HCT116 (cell line): ENCODE data around the gene NKX6-2. TPM values are rescaled to one million over a fixed set of nuclear protein-coding genes. Genes with fewer than 3 reads are reported as not detected.

ENCODE experiments used
- ATAC-seq: fragments of 200-7000 bp; cut with Tn5 transposase; 2 replicates; pipeline ENCODE4 v1.9.1; 2020; ENCODE audit warnings: mild to moderate bottlenecking, moderate library complexity
- BruUV-seq: library from RNA; stranded (reverse); fragments of 400-500 nt; replicated peaks from 2 replicates; lab custom pipeline; 2021; lab: Mats Ljungman, UMichigan
- CTCF ChIA-PET: fragments of 300-600 bp; sonication (Branson Sonifier 250); formaldehyde crosslinking; loops from one replicate; lab custom pipeline; 2021; ENCODE audit warnings: antibody characterized with exemption; lab: Charles Lee
- POLR2A ChIA-PET: fragments of 300-600, 350-600 bp; sonication (Branson Sonifier 250); formaldehyde crosslinking; loops from one replicate; lab custom pipeline; 2021; ENCODE audit warnings: antibody characterized with exemption; lab: Charles Lee
- RAD21 ChIA-PET, 2 experiments: fragments of 300-600 bp; sonication (Branson Sonifier 250); formaldehyde crosslinking; loops; one replicate each; lab custom pipeline; 2023; ENCODE audit warnings: low total read pairs in 2 of 2; ENCODE audit not compliant: uncharacterized antibody in 2 of 2, unreplicated experiment in 2 of 2, low non-redundant PET in 1 of 2; lab: Charles Lee
- DNase-seq: peaks from one replicate; pipeline ENCODE4 v3.0.0-alpha.2; 2010; ENCODE audit warnings: low read depth, low spot score
- H2AFZ ChIP-seq: fragments of 200-600 bp; shearing (Covaris generic), sonication (generic); 2 replicates; pipeline ENCODE4 v1.6.1; 2017; ENCODE audit warnings: low read depth, mixed run types, mixed read lengths, antibody characterized with exemption, low read length; ENCODE audit not compliant: poor library complexity, severe bottlenecking
- H3K27ac ChIP-seq: 2 replicates; pipeline ENCODE4 v1.5.1; 2012; ENCODE audit warnings: low read depth, low read length
- H3K27me3 ChIP-seq: fragments of 200-600 bp; sonication (generic); 2 replicates; pipeline ENCODE4 v1.6.1; 2016; ENCODE audit warnings: mixed run types, low read length, mixed read lengths; ENCODE audit not compliant: insufficient read depth
- H3K36me3 ChIP-seq, 2 experiments: fragments of 200-500 bp in 1 of 2; fragments of 200-600 bp in 1 of 2; sonication (Bioruptor generic) in 1 of 2; sonication (generic) in 1 of 2; 2 replicates each; pipeline versions ENCODE4 v1.5.1 to v1.6.1; 2014 to 2016; ENCODE audit warnings: low read length in 2 of 2, inconsistent platforms in 1 of 2, mixed read lengths in 1 of 2, mixed run types in 1 of 2; ENCODE audit not compliant: insufficient read depth in 2 of 2, control insufficient read depth in 1 of 2
- H3K4me1 ChIP-seq, 2 experiments: fragments of 200-600 bp in 1 of 2; sonication (generic) in 1 of 2; 2 replicates each; pipeline versions ENCODE4 v1.5.1 to v1.6.1; 2012 to 2017; ENCODE audit warnings: low read length in 2 of 2, inconsistent platforms in 1 of 2, mild to moderate bottlenecking in 1 of 2, mixed read lengths in 1 of 2, mixed run types in 1 of 2, moderate library complexity in 1 of 2; ENCODE audit not compliant: insufficient read depth in 2 of 2, control insufficient read depth in 1 of 2
- H3K4me2 ChIP-seq: fragments of 200-600 bp; sonication (generic); 2 replicates; pipeline ENCODE4 v1.6.1; 2017; ENCODE audit warnings: mixed run types, low read length, mixed read lengths
- H3K4me3 ChIP-seq, 2 experiments: fragments of 200-600 bp in 1 of 2; sonication (generic) in 1 of 2; replicated peaks in 1 of 2; 2 replicates each; pipeline ENCODE4 v1.5.1; 2011 to 2016; ENCODE audit warnings: low read length in 2 of 2, control low read depth in 1 of 2, low read depth in 1 of 2, mild to moderate bottlenecking in 1 of 2, mixed read lengths in 1 of 2, mixed run types in 1 of 2
- H3K79me2 ChIP-seq: fragments of 200-600 bp; sonication (generic); 2 replicates; pipeline ENCODE4 v1.6.1; 2017; ENCODE audit warnings: mild to moderate bottlenecking, mixed run types, low read length, moderate library complexity, mixed read lengths; ENCODE audit not compliant: insufficient read depth
- H3K9ac ChIP-seq: fragments of 200-600 bp; sonication (generic); 2 replicates; pipeline ENCODE4 v1.6.1; 2016; ENCODE audit warnings: low read length, mixed read lengths
- H3K9me2 ChIP-seq: fragments of 200-600 bp; sonication (generic), shearing (Covaris generic); 2 replicates; pipeline ENCODE4 v1.6.1; 2017; ENCODE audit warnings: mixed run types, mild to moderate bottlenecking, moderate library complexity; ENCODE audit not compliant: insufficient read depth
- H3K9me3 ChIP-seq, 2 experiments: fragments of 200-500 bp in 1 of 2; fragments of 200-600 bp in 1 of 2; sonication (Bioruptor generic) in 1 of 2; sonication (generic) in 1 of 2; 2 replicates each; pipeline ENCODE4 v1.6.1; 2014 to 2017; ENCODE audit warnings: low read length in 2 of 2, mixed read lengths in 2 of 2, inconsistent platforms in 1 of 2, low read depth in 1 of 2, mild to moderate bottlenecking in 1 of 2, mixed run types in 1 of 2, moderate library complexity in 1 of 2; ENCODE audit not compliant: control insufficient read depth in 1 of 2, insufficient read depth in 1 of 2
- H4K20me1 ChIP-seq: fragments of 200-600 bp; sonication (generic), shearing (Covaris generic); 2 replicates; pipeline ENCODE4 v1.6.1; 2017; ENCODE audit warnings: mixed run types, mild to moderate bottlenecking, moderate library complexity; ENCODE audit not compliant: insufficient read depth
- ATF3 ChIP-seq: IDR thresholded peaks from 2 replicates; pipeline ENCODE4 v1.6.1; 2012
- CEBPB ChIP-seq: IDR thresholded peaks from 2 replicates; pipeline ENCODE4 v1.6.1; 2012; ENCODE audit warnings: low read depth
- SIN3A ChIP-seq: IDR thresholded peaks from 2 replicates; pipeline ENCODE4 v1.6.1; 2012; ENCODE audit warnings: low read depth
- ZNF274 ChIP-seq: fragments of 200-500 bp; sonication (Bioruptor generic); IDR thresholded peaks from 2 replicates; pipeline ENCODE4 v1.6.1; 2014; ENCODE audit warnings: mild to moderate bottlenecking, low read depth, low read length, inconsistent platforms
- intact Hi-C: fragments of 100-400 bp; cut with micrococcal nuclease; formaldehyde crosslinking; loops from 2 replicates; pipeline ENCODE4 v1.10.0; 2022
- total RNA-seq: library from RNA; stranded (reverse); gene quantifications from one replicate; pipeline ENCODE4 v1.2.1, GENCODE V29; 2021; ENCODE audit not compliant: unreplicated experiment
- TF ChIP-seq, protein P1 (sequence below), 3 experiments: fragments of 200-600 bp in 1 of 3; sonication (generic) in 1 of 3; IDR thresholded peaks in 2 of 3; conservative IDR thresholded peaks in 1 of 3; 2 replicates each; pipeline ENCODE4 v1.5.1; 2012 to 2017; ENCODE audit warnings: low read depth in 2 of 3, low read length in 2 of 3, antibody characterized with exemption in 1 of 3, borderline replicate concordance in 1 of 3, control low read depth in 1 of 3, mild to moderate bottlenecking in 1 of 3, mixed read lengths in 1 of 3, mixed run types in 1 of 3, moderate library complexity in 1 of 3; ENCODE audit not compliant: insufficient read depth in 1 of 3

Gene NKX6-2
- total RNA-seq, 1 experiment from 2014 or later: not detected

DNA sequence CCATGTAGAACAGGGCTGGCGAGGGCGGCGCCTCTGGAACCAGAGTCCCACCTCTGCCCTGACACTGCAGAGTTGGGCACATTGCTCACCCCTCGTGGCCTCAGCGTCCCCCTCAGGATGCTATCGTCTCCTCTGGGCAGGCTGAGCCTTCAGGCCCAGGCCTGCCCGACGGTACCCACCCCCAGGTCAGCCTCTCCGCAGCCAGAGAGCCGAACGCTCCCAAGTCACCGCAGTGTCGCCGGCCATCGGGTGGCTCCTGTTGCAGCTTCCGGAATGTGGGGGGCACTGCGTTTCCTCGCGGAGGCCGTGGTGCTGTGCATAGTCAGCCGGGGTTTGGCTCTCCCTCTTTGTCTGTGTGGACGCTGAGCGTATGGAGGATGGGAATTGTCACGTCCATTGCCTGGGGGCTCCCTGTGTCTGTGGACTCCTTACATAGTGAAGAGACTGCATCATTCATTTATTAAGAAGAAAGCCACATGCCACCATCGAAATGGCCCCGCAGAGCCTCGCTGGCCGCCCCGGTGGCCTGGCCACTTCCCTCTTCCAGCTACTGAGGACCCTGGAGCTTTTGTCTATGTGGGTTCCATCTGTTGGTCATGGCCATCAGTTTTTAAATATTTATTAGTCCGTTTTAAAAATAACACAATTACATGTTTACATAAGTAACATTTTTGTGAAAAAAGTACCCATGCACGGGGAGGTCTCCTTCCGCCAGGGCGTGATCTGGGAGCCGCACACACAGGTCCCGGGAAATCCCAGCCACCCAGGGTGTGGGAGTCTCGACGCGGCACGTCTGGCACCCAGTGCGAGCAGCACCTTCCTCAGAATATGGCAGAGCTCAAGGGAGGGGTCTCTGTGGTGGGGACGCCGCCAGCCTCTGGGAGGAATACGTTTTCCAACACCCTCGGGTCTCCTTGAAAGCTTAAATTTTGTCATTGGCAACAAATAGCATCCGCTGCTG lies 15.6 kb downstream of the NKX6-2 start:
- Histone ChIP-seq H2AFZ (no peak overlapping the region), H3K4me2 (no peak overlapping the region), H3K4me3 (no peak overlapping the region), H3K9me3 (no peaks in the 10 kb centered on the region), H3K4me1 (0 out of 4 replicates have a peak, but pooled peaks cover 0 to 2% of the 10 kb centered on the region in 2 experiments), H3K36me3 (no peaks in the 10 kb centered on the region), H3K27ac (no peak overlapping the region), H3K27me3 (no peaks in the 10 kb centered on the region), H3K9me2 (no peaks in the 10 kb centered on the region), H4K20me1 (no peaks in the 10 kb centered on the region), H3K79me2 (no peaks in the 10 kb centered on the region)
- BruUV-seq: no TSS peak
- RAD21 ChIA-PET: no interaction called here
- ATAC-seq: no peak
- TF ChIP-seq CEBPB (no peak), ZNF274 (no peak), SIN3A (no peak), ATF3 (no peak)
- TF ChIP-seq, protein P1, sequence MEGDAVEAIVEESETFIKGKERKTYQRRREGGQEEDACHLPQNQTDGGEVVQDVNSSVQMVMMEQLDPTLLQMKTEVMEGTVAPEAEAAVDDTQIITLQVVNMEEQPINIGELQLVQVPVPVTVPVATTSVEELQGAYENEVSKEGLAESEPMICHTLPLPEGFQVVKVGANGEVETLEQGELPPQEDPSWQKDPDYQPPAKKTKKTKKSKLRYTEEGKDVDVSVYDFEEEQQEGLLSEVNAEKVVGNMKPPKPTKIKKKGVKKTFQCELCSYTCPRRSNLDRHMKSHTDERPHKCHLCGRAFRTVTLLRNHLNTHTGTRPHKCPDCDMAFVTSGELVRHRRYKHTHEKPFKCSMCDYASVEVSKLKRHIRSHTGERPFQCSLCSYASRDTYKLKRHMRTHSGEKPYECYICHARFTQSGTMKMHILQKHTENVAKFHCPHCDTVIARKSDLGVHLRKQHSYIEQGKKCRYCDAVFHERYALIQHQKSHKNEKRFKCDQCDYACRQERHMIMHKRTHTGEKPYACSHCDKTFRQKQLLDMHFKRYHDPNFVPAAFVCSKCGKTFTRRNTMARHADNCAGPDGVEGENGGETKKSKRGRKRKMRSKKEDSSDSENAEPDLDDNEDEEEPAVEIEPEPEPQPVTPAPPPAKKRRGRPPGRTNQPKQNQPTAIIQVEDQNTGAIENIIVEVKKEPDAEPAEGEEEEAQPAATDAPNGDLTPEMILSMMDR (IDR thresholded peaks at IDR 0.05 in 2 of 3, conservative IDR thresholded peaks at IDR 0.05 in 1 of 3; ENCODE audit: borderline replicate concordance in 1 of 3, insufficient read depth in 1 of 3, low read depth in 2 of 3, low read length in 2 of 3): no peak
- TF ChIP-seq, all 23 proteins: peak for 0
- CTCF ChIA-PET: no interaction called here
- no peak overlapping the region for H3K9ac ChIP-seq
- no peak for DNase-seq
- intact Hi-C loops: no loop called here
- POLR2A ChIA-PET: no interaction called here
